HUES48 (cell line): Measurements from ENCODE around the gene HNF1B.

Experiments used
- H3K27ac ChIP-seq: one replicate; pipeline ENCODE4 v1.7.0; 2013; ENCODE audit warnings: low read depth, low read length, inconsistent platforms
- H3K27me3 ChIP-seq: 2 replicates; pipeline ENCODE4 v1.6.1; 2013; ENCODE audit warnings: mild to moderate bottlenecking, low read length; ENCODE audit not compliant: control insufficient read depth, insufficient read depth
- H3K36me3 ChIP-seq: 2 replicates; pipeline ENCODE4 v1.6.1; 2013; ENCODE audit warnings: low read length; ENCODE audit not compliant: control insufficient read depth, insufficient read depth
- H3K4me1 ChIP-seq: 2 replicates; pipeline ENCODE4 v1.6.1; 2013; ENCODE audit warnings: mild to moderate bottlenecking, low read length; ENCODE audit not compliant: control insufficient read depth, insufficient read depth
- H3K4me3 ChIP-seq: 2 replicates; pipeline ENCODE4 v1.5.1; 2013; ENCODE audit warnings: mild to moderate bottlenecking, low read depth, low read length
- H3K9ac ChIP-seq: 2 replicates; pipeline ENCODE4 v1.6.1; 2013; ENCODE audit warnings: mild to moderate bottlenecking, low read depth, low read length, moderate library complexity
- H3K9me3 ChIP-seq: 2 replicates; pipeline ENCODE4 v1.6.1; 2013; ENCODE audit warnings: low read length; ENCODE audit not compliant: control insufficient read depth, insufficient read depth

HNF1B gene

GRCh38 chr17:37671028-37671823 is 73.6 kb downstream of the HNF1B start:
- no peak overlapping the region for H3K27ac ChIP-seq

GRCh38 chr17:37667039-37667438 is 77.8 kb downstream of the HNF1B start:
- H3K27me3 ChIP-seq = no peaks in the 10 kb centered on the region
- no peak overlapping the region for H3K9ac ChIP-seq
- H3K4me3 ChIP-seq = no peak overlapping the region
- H3K36me3 ChIP-seq = no peaks in the 10 kb centered on the region
- H3K9me3 ChIP-seq = no peaks in the 10 kb centered on the region
- H3K27ac ChIP-seq = no peak overlapping the region
- peaks cover 5% of the 10 kb centered on the region; the same call in 1 of the 2 replicates for H3K4me1 ChIP-seq

More at GRCh38 chr17:37671028-37671823, 73.6 kb downstream of the HNF1B start:
- Histone ChIP-seq H3K27me3 (no peaks in the 10 kb centered on the region), H3K9me3 (no peaks in the 10 kb centered on the region), H3K9ac (no peak overlapping the region), H3K4me1 (no peaks in the 10 kb centered on the region), H3K36me3 (no peaks in the 10 kb centered on the region), H3K4me3 (no peak overlapping the region)

- H3K9ac ChIP-seq = no peak overlapping the region
- no peak overlapping the region for H3K27ac ChIP-seq
- no peaks in the 10 kb centered on the region for H3K36me3 ChIP-seq
- H3K4me3 ChIP-seq = no peak overlapping the region
- no peaks in the 10 kb centered on the region for H3K9me3 ChIP-seq
- H3K4me1 ChIP-seq = peaks cover 5% of the 10 kb centered on the region; the same call in 1 of the 2 replicates
- H3K27me3 ChIP-seq = no peaks in the 10 kb centered on the region
Measured at GRCh38 chr17:37664214-37664613, 80.6 kb downstream of the HNF1B start.

GRCh38 chr17:37662353-37662752 is 82.5 kb downstream of the HNF1B start:
- Histone ChIP-seq H3K27me3 (no peaks in the 10 kb centered on the region), H3K9ac (no peak overlapping the region), H3K9me3 (no peaks in the 10 kb centered on the region), H3K4me1 (peaks cover 5% of the 10 kb centered on the region; the same call in 1 of the 2 replicates), H3K27ac (no peak overlapping the region), H3K4me3 (no peak overlapping the region), H3K36me3 (no peaks in the 10 kb centered on the region)

- Histone ChIP-seq H3K4me3 (no peak overlapping the region), H3K4me1 (peaks cover 5% of the 10 kb centered on the region; the same call in 1 of the 2 replicates), H3K27ac (no peak overlapping the region), H3K27me3 (no peaks in the 10 kb centered on the region), H3K36me3 (no peaks in the 10 kb centered on the region), H3K9ac (no peak overlapping the region), H3K9me3 (no peaks in the 10 kb centered on the region)
Measured at GRCh38 chr17:37661400-37662014, 83.4 kb downstream of the HNF1B start.

GRCh38 chr17:37659925-37660324 is 84.9 kb downstream of the HNF1B start:
- Histone ChIP-seq H3K9ac (no peak overlapping the region), H3K27me3 (no peaks in the 10 kb centered on the region), H3K9me3 (no peaks in the 10 kb centered on the region), H3K4me1 (no peaks in the 10 kb centered on the region; the same call in 1 of the 2 replicates), H3K36me3 (no peaks in the 10 kb centered on the region), H3K27ac (no peak overlapping the region), H3K4me3 (no peak overlapping the region)

GRCh38 chr17:37657202-37657601 is 87.7 kb downstream of the HNF1B start:
- H3K27me3 ChIP-seq = no peaks in the 10 kb centered on the region
- no peak overlapping the region for H3K27ac ChIP-seq
- no peaks in the 10 kb centered on the region for H3K4me1 ChIP-seq
- H3K36me3 ChIP-seq = no peaks in the 10 kb centered on the region
- no peaks in the 10 kb centered on the region for H3K9me3 ChIP-seq
- no peak overlapping the region for H3K9ac ChIP-seq
- no peak overlapping the region for H3K4me3 ChIP-seq

- Histone ChIP-seq H3K4me1 (no peaks in the 10 kb centered on the region), H3K9me3 (no peaks in the 10 kb centered on the region), H3K9ac (no peak overlapping the region), H3K4me3 (no peak overlapping the region), H3K27ac (no peak overlapping the region), H3K27me3 (peaks cover under 1% of the 10 kb centered on the region; the same call in 1 of the 2 replicates), H3K36me3 (no peaks in the 10 kb centered on the region)
Measured at GRCh38 chr17:37651849-37652248, 93.0 kb downstream of the HNF1B start.

- Histone ChIP-seq H3K9me3 (no peaks in the 10 kb centered on the region), H3K9ac (no peak overlapping the region), H3K4me3 (no peak overlapping the region), H3K27me3 (peaks cover 7% of the 10 kb centered on the region; the same call in 1 of the 2 replicates), H3K36me3 (no peaks in the 10 kb centered on the region), H3K4me1 (no peaks in the 10 kb centered on the region), H3K27ac (no peak overlapping the region)
Measured at GRCh38 chr17:37650419-37651003, 94.3 kb downstream of the HNF1B start.

GRCh38 chr17:37648555-37648954 is 96.3 kb downstream of the HNF1B start:
- H3K27me3 ChIP-seq = peaks cover 7% of the 10 kb centered on the region
- H3K9me3 ChIP-seq = no peaks in the 10 kb centered on the region
- no peaks in the 10 kb centered on the region for H3K36me3 ChIP-seq
- H3K4me3 ChIP-seq = no peak overlapping the region
- peaks cover 3% of the 10 kb centered on the region for H3K4me1 ChIP-seq
- no peak overlapping the region for H3K27ac ChIP-seq
- H3K9ac ChIP-seq = no peak overlapping the region

- Histone ChIP-seq H3K9ac (no peak overlapping the region), H3K27me3 (peaks cover 7% of the 10 kb centered on the region), H3K4me1 (peaks cover 4% of the 10 kb centered on the region), H3K9me3 (no peaks in the 10 kb centered on the region), H3K27ac (no peak overlapping the region), H3K4me3 (no peak overlapping the region), H3K36me3 (no peaks in the 10 kb centered on the region)
Measured at GRCh38 chr17:37647856-37648255, 97.0 kb downstream of the HNF1B start.
